ENCODE measurements around the gene TSEN2. TPM values are rescaled to one million over a fixed set of nuclear protein-coding genes. Genes with fewer than 3 reads are reported as not detected.
"Not testable (repeated sequence)": the region's sequence is repeated elsewhere in the genome, so short reads cannot be mapped to it uniquely, and the experiment has no call there.

TSEN2 gene
- total RNA-seq, 4 donors from 2014 or later = 13.6 to 26.1 (median 15.3) TPM

DNA sequence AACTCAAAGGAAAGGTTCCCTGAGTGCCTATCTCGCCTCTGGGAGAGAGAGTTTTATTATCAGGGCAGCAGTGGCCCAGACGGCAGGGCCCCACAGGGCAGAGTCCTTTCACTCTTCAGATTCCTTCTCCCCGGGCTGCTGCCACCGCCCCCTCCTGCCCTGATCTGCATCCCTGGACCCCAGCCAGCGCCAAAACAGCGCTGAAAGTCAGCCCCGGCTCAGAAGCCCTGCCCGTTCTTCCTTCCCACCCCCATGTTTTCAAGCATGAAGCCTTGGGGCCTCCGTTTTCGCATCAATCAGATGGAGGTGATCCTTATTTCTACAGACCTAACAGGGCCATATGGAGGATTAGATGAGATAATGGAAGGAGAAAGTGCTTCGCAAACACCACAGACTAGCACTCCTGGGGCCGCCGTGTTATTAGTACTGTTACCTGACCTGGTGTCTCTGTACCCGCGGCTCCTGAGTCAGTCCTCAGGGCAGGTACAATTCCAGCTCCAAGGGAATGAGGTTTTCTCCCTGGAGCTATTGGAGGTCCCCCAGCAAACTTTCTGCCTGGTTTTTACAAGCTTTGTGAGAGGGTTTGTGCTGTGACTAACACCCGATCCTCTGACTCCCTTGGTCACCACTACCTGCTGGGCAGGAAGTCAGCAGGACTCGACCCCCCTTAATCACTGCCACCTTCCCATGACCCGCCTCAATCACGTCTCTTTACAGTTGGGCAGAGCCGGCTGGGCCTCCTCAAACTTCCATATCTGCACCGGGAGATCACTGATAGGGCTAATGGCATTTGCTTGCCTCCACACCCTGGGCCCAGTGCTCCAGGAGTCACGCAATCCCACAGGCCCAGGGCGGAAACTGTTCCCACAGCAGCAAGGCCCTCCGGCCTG lies 39.5 kb upstream of the TSEN2 start:
- H3K27ac ChIP-seq = no peak overlapping the region
- H3K9me3 ChIP-seq = no peaks in the 10 kb centered on the region
- WGBS = 54% methylated on average over 22 of the region's 24 CpGs
- H3K4me1 ChIP-seq = no peaks in the 10 kb centered on the region
- H3K4me3 ChIP-seq = no peak overlapping the region
- TF ChIP-seq, protein P1, sequence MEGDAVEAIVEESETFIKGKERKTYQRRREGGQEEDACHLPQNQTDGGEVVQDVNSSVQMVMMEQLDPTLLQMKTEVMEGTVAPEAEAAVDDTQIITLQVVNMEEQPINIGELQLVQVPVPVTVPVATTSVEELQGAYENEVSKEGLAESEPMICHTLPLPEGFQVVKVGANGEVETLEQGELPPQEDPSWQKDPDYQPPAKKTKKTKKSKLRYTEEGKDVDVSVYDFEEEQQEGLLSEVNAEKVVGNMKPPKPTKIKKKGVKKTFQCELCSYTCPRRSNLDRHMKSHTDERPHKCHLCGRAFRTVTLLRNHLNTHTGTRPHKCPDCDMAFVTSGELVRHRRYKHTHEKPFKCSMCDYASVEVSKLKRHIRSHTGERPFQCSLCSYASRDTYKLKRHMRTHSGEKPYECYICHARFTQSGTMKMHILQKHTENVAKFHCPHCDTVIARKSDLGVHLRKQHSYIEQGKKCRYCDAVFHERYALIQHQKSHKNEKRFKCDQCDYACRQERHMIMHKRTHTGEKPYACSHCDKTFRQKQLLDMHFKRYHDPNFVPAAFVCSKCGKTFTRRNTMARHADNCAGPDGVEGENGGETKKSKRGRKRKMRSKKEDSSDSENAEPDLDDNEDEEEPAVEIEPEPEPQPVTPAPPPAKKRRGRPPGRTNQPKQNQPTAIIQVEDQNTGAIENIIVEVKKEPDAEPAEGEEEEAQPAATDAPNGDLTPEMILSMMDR (IDR thresholded peaks at IDR 0.05) = no peak
- TF ChIP-seq EP300 (IDR thresholded peaks at IDR 0.05) (no peak), POLR2AphosphoS5 (IDR thresholded peaks at IDR 0.05) (no peak), POLR2A (IDR thresholded peaks at IDR 0.05) (no peak)
- H3K36me3 ChIP-seq = no peaks in the 10 kb centered on the region
- peak in 1 of 2 donors; percentile 48 for DNase-seq (ENCODE audit: low spot score in 2 of 2)
- peaks cover 21% of the 10 kb centered on the region for H3K27me3 ChIP-seq

DNA sequence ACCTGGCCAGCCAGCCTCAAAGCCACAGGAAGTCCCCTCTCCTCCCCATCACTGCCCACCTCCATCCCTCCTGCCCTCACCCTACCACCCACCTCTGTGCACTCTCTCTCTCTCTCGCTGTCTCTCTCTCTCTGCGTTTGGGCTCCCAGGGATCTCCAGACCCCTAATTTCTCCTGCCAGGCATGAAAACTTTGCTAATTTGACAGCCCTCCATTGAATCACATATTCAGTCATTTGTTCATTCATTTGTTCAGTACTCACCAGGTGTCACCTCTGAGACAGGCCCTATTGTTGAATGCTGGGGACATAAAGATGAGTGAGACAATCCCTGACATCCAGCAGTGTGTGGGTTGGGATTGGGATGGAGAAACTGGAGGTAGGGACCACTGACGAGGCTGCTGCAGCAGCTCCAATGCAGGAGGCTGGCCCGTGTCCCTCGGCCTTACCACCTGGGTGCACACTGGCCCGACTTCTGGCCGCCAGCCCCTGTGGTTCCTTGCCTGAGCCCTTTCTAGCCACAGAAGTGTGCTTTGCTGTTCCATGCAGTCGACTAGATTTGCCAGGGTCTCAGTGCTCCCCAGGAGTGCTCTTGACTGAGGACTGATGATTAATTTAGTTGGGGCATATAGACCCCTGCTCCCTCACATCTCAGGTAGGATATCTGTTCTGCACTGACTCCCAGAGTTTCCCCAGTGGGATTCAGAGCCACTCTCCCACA lies 38.6 kb upstream of the TSEN2 start:
- Histone ChIP-seq H3K9me3 (no peaks in the 10 kb centered on the region), H3K27me3 (peaks cover 21% of the 10 kb centered on the region), H3K4me3 (no peak overlapping the region), H3K36me3 (no peaks in the 10 kb centered on the region), H3K27ac (no peak overlapping the region), H3K4me1 (no peaks in the 10 kb centered on the region)
- DNase-seq (ENCODE audit: low spot score in 2 of 2) = peak in 1 of 2 donors; percentile 48
- TF ChIP-seq EP300 (IDR thresholded peaks at IDR 0.05) = no peak
- 96% methylated on average over 8 of the region's 8 CpGs for WGBS

DNA sequence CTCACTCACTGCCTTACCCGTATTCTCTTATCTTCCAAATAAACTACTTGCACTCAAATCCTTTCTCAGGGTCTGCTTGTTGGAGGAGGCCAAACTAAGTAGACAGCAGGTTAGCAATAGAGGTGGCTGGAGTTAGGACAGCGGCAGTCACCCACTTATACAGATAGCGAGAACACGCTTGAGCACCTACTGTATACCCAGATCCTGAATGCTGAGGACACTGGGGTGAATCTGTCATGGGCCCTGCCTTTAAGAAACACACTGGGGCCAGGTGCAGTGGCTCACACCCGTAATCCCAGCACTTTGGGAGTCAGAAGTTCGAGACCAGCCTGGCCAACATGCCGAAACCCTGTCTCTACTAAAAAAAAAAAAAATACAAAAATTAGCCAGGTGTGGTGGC lies 38.0 kb upstream of the TSEN2 start:
- Histone ChIP-seq H3K4me3 (no peak overlapping the region), H3K27ac (no peak overlapping the region), H3K4me1 (no peaks in the 10 kb centered on the region), H3K9me3 (peaks cover 2% of the 10 kb centered on the region), H3K27me3 (peaks cover 21% of the 10 kb centered on the region), H3K36me3 (no peaks in the 10 kb centered on the region)
- WGBS = 91% methylated on average over 7 of the region's 7 CpGs
- DNase-seq (ENCODE audit: low spot score in 2 of 2) = no peak
- TF ChIP-seq EP300 (IDR thresholded peaks at IDR 0.05) (no peak), POLR2AphosphoS5 (IDR thresholded peaks at IDR 0.05) (no peak), POLR2A (IDR thresholded peaks at IDR 0.05) (no peak)
- TF ChIP-seq, protein P1 (IDR thresholded peaks at IDR 0.05) = no peak

DNA sequence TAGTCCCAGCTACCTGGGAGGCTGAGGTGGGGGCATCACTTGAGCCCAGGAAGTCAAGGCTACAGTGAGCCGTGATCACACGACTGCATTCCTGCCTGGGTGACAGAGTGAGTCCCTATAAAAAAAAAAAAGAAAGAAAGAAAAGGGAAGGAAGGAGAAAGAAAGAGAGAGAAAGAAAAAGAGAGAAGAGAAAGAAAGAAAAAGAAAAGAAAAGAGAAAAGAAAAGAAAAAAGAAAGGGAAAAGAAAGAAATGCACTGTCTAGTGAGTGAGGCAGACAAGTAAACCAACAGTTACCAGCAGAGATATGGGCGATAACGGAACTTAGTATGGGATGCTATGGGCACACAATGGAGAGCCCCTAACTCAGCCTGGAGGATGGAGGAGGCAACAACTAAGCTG lies 37.2 kb upstream of the TSEN2 start:
- DNase-seq (ENCODE audit: low spot score in 2 of 2) = no peak
- Histone ChIP-seq H3K4me1 (no peaks in the 10 kb centered on the region), H3K4me3 (no peak overlapping the region), H3K27me3 (peaks cover 14% of the 10 kb centered on the region), H3K9me3 (peaks cover 8% of the 10 kb centered on the region), H3K36me3 (no peaks in the 10 kb centered on the region), H3K27ac (no peak overlapping the region)
- 95% methylated on average over 4 of the region's 4 CpGs for WGBS
- TF ChIP-seq EP300 (IDR thresholded peaks at IDR 0.05) = no peak
- TF ChIP-seq, protein P1 (IDR thresholded peaks at IDR 0.05) = no peak
- no peak for TF ChIP-seq POLR2A (IDR thresholded peaks at IDR 0.05)
- TF ChIP-seq POLR2AphosphoS5 (IDR thresholded peaks at IDR 0.05) = no peak

DNA sequence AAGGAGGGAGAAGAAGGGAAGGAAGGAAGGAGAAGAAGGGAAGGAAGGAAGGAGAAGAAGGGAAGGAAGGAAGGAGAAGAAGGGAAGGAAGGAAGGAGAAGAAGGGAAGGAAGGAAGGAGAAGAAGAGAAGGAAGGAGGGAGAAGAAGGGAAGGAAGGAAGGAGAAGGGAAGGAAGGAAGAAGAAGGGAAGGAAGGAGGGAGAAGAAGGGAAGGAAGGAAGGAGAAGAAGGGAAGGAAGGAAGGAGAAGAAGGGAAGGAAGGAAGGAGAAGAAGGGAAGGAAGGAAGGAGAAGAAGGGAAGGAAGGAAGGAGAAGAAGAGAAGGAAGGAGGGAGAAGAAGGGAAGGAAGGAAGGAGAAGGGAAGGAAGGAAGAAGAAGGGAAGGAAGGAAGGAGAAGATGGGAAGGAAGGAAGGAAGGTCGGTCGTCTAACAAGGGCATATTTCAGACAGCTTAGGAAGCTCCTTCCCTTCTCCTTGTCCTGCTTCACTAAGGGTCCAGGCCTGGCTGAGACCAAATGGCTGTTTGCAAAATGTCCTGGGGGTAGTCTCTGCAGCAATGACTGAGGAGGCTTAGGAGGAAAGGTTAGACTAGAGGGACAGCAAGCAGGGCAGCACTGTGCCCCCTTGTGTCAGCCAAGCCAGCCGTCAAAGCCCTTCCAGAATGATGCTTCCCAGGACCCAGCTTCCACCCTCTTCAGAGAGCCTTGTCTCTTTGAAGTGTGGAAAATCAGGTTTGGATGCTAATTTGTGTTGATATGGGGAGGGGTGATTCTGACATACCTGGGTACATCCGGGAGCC lies 35.7 kb upstream of the TSEN2 start:
- DNase-seq (ENCODE audit: low spot score in 2 of 2) = peak in 1 of 2 donors; percentile 18
- not testable (repeated sequence) for H3K27ac ChIP-seq, H3K36me3 ChIP-seq, H3K4me3 ChIP-seq, H3K4me1 ChIP-seq, H3K27me3 ChIP-seq, H3K9me3 ChIP-seq
- WGBS = 85% methylated on average over 3 of the region's 4 CpGs

Data from suprapubic skin (tissue), 4 donors.